Neural cell (in vitro differentiated cells): ENCODE data around the gene PRR5. TPM values are rescaled to one million over a fixed set of nuclear protein-coding genes. Genes with fewer than 3 reads are reported as not detected.

Source experiments
- H2AFZ ChIP-seq: fragments of 200-600, 300-800 bp; sonication (generic), shearing (Covaris generic); 2 replicates; pipeline ENCODE4 v1.6.0; 2014; ENCODE audit warnings: low read depth, mild to moderate bottlenecking, antibody characterized with exemption, low read length, moderate library complexity
- H3F3A ChIP-seq: fragments of 200-600 bp; shearing (Covaris generic); 2 replicates; pipeline ENCODE4 v1.6.1; 2016; ENCODE audit warnings: mild to moderate bottlenecking, moderate library complexity, mixed read lengths, antibody characterized with exemption, low read length; ENCODE audit not compliant: insufficient read depth, poor library complexity, severe bottlenecking
- H3K27ac ChIP-seq: fragments of 200-600, 300-800 bp; sonication (generic), shearing (Covaris generic); 2 replicates; pipeline ENCODE4 v1.5.1; 2014; ENCODE audit warnings: mild to moderate bottlenecking, low read length, moderate library complexity
- H3K27me3 ChIP-seq: fragments of 300-800, 200-600 bp; sonication (generic), shearing (Covaris generic); 2 replicates; pipeline ENCODE4 v1.6.0; 2014; ENCODE audit warnings: mild to moderate bottlenecking, low read depth, low read length, moderate library complexity; ENCODE audit not compliant: insufficient read depth
- H3K36me3 ChIP-seq: fragments of 300-800, 200-600 bp; sonication (generic), shearing (Covaris generic); 2 replicates; pipeline ENCODE4 v1.5.1; 2014; ENCODE audit warnings: mild to moderate bottlenecking, antibody characterized with exemption, low read length, moderate library complexity; ENCODE audit not compliant: insufficient read depth
- H3K4me2 ChIP-seq: fragments of 300-800, 200-600 bp; sonication (generic), shearing (Covaris generic); 2 replicates; pipeline ENCODE4 v1.6.0; 2014; ENCODE audit warnings: mild to moderate bottlenecking, low read length
- H3K4me3 ChIP-seq: fragments of 300-800, 200-600 bp; sonication (generic), shearing (Covaris generic); 2 replicates; pipeline ENCODE4 v1.5.1; 2014; ENCODE audit warnings: mild to moderate bottlenecking, low read length, moderate library complexity
- H3K79me2 ChIP-seq: fragments of 200-600 bp; shearing (Covaris generic); replicated peaks from 2 replicates; pipeline ENCODE4 v1.6.0; 2014; ENCODE audit warnings: mild to moderate bottlenecking, low read length, moderate library complexity; ENCODE audit not compliant: insufficient read depth
- H3K9ac ChIP-seq: fragments of 300-800, 200-600 bp; sonication (generic), shearing (Covaris generic); 2 replicates; pipeline ENCODE4 v1.6.1; 2016; ENCODE audit warnings: mild to moderate bottlenecking, low read length, mixed read lengths
- H3K9me2 ChIP-seq: fragments of 200-600 bp; shearing (Covaris generic); 2 replicates; pipeline ENCODE4 v1.6.1; 2016; ENCODE audit warnings: mild to moderate bottlenecking, low read length, mixed read lengths; ENCODE audit not compliant: insufficient read depth
- H3K9me3 ChIP-seq: fragments of 200-600, 300-800 bp; sonication (generic), shearing (Covaris generic); 2 replicates; pipeline ENCODE4 v1.6.1; 2016; ENCODE audit warnings: mild to moderate bottlenecking, mixed run types, low read length, moderate library complexity, mixed read lengths
- H4K20me1 ChIP-seq: fragments of 200-600 bp; shearing (Covaris generic); 2 replicates; pipeline ENCODE4 v1.6.1; 2016; ENCODE audit warnings: mild to moderate bottlenecking, mixed run types; ENCODE audit not compliant: insufficient read depth
- CTCF ChIP-seq: fragments of 450-650 bp; IDR thresholded peaks from 2 replicates; pipeline ENCODE4 v1.5.1; 2014; ENCODE audit warnings: antibody characterized with exemption, mild to moderate bottlenecking, moderate library complexity; ENCODE audit not compliant: poor library complexity, severe bottlenecking
- EP300 ChIP-seq: fragments of 450-650 bp; conservative IDR thresholded peaks from 2 replicates; pipeline ENCODE4 v1.6.1; 2014; ENCODE audit warnings: antibody characterized with exemption, mild to moderate bottlenecking, moderate library complexity; ENCODE audit not compliant: poor library complexity, severe bottlenecking
- EZH2 ChIP-seq: fragments of 200-600, 300-800 bp; shearing (Covaris generic), sonication (generic); IDR thresholded peaks from 2 replicates; pipeline ENCODE4 v1.6.1; 2014; ENCODE audit warnings: antibody characterized with exemption, low read length, borderline replicate concordance, mild to moderate bottlenecking; ENCODE audit not compliant: insufficient read depth, poor library complexity, severe bottlenecking
- MXI1 ChIP-seq: fragments of 450-650 bp; conservative IDR thresholded peaks from 2 replicates; pipeline ENCODE4 v1.6.1; 2014; ENCODE audit warnings: antibody characterized with exemption, mild to moderate bottlenecking; ENCODE audit not compliant: poor library complexity, severe bottlenecking
- POLR2AphosphoS5 ChIP-seq: IDR thresholded peaks from 2 replicates; pipeline ENCODE4 v1.6.1; 2012
- RAD21 ChIP-seq: fragments of 450-650 bp; conservative IDR thresholded peaks from 2 replicates; pipeline ENCODE4 v1.6.1; 2014; ENCODE audit warnings: antibody characterized with exemption, mild to moderate bottlenecking, moderate library complexity
- REST ChIP-seq: IDR thresholded peaks from 2 replicates; pipeline ENCODE4 v1.6.1; 2012; ENCODE audit warnings: borderline replicate concordance
- SMC3 ChIP-seq: fragments of 450-650 bp; conservative IDR thresholded peaks from 2 replicates; pipeline ENCODE4 v1.6.1; 2014; ENCODE audit warnings: antibody characterized with exemption, mild to moderate bottlenecking, moderate library complexity; ENCODE audit not compliant: poor library complexity
- TAF1 ChIP-seq: IDR thresholded peaks from 2 replicates; pipeline ENCODE4 v1.6.1; 2012; ENCODE audit warnings: low read depth
- polyA plus RNA-seq: library from polyadenylated mRNA; depleted of rRNA; stranded (reverse); fragments of >200 nt; gene quantifications from 2 replicates; pipeline ENCODE4 v1.2.3, GENCODE V29; 2014

Gene PRR5
- polyA plus RNA-seq, 1 donor from 2014 or later = 16.2 TPM

GRCh38 chr22:44693756-44694155 lies 8.2 kb upstream of the PRR5 start:
- Histone ChIP-seq H2AFZ (no peak overlapping the region), H3K79me2 (no peaks in the 10 kb centered on the region), H3K9ac (no peak overlapping the region), H4K20me1 (no peaks in the 10 kb centered on the region), H3K9me2 (no peaks in the 10 kb centered on the region), H3K4me3 (no peak overlapping the region), H3K4me2 (no peak overlapping the region), H3K27me3 (no peaks in the 10 kb centered on the region), H3F3A (no peaks in the 10 kb centered on the region), H3K27ac (no peak overlapping the region), H3K9me3 (no peaks in the 10 kb centered on the region), H3K36me3 (no peaks in the 10 kb centered on the region)
- TF ChIP-seq CTCF = no peak
- TF ChIP-seq RAD21 = no peak
- no peak for TF ChIP-seq TAF1
- TF ChIP-seq SMC3 = no peak
- TF ChIP-seq EZH2 = no peak
- no peak for TF ChIP-seq REST
- TF ChIP-seq EP300 = no peak
- TF ChIP-seq POLR2AphosphoS5 = no peak
- TF ChIP-seq MXI1 = no peak

- H3K9ac ChIP-seq = no peak overlapping the region
- H3K79me2 ChIP-seq = no peaks in the 10 kb centered on the region
- no peaks in the 10 kb centered on the region for H4K20me1 ChIP-seq
- no peak overlapping the region for H3K4me2 ChIP-seq
- H3F3A ChIP-seq = no peaks in the 10 kb centered on the region
- no peak overlapping the region for H3K27ac ChIP-seq
- no peak overlapping the region for H2AFZ ChIP-seq
- no peaks in the 10 kb centered on the region for H3K9me3 ChIP-seq
- H3K9me2 ChIP-seq = no peaks in the 10 kb centered on the region
- H3K36me3 ChIP-seq = no peaks in the 10 kb centered on the region
- H3K27me3 ChIP-seq = peaks cover 8% of the 10 kb centered on the region
- H3K4me3 ChIP-seq = no peak overlapping the region
- peak; percentile 71 for TF ChIP-seq RAD21
- TF ChIP-seq CTCF = peak; percentile 71
- TF ChIP-seq SMC3 = peak; percentile 72
- no peak for TF ChIP-seq POLR2AphosphoS5
- no peak for TF ChIP-seq REST
These were observed 4.4 kb upstream of the PRR5 start for GRCh38 chr22:44697423-44698141.
